Loucy (cell line): Measurements from ENCODE around the gene SYTL1.
"Not testable (repeated sequence)": the region's sequence is repeated elsewhere in the genome, so short reads cannot be mapped to it uniquely, and the experiment has no call there.

Experiments used
- H2AFZ ChIP-seq: fragments of 200-600 bp; sonication (generic); 2 replicates; pipeline ENCODE4 v1.6.0; 2016; ENCODE audit warnings: antibody characterized with exemption, mild to moderate bottlenecking, low read length, moderate library complexity
- H3F3A ChIP-seq: fragments of 200-600 bp; 2 replicates; pipeline ENCODE4 v1.6.0; 2016; ENCODE audit warnings: antibody characterized with exemption, low read depth, mild to moderate bottlenecking
- H3K27me3 ChIP-seq: fragments of 200-600 bp; sonication (generic); 2 replicates; pipeline ENCODE4 v1.6.1; 2014; ENCODE audit warnings: low read length, mild to moderate bottlenecking; ENCODE audit not compliant: insufficient read depth, poor library complexity, severe bottlenecking
- H3K36me3 ChIP-seq: fragments of 200-600 bp; sonication (generic); 2 replicates; pipeline ENCODE4 v1.6.1; 2016; ENCODE audit warnings: low read length; ENCODE audit not compliant: insufficient read depth
- H3K4me1 ChIP-seq: fragments of 200-600 bp; sonication (generic); 2 replicates; pipeline ENCODE4 v1.5.1; 2014; ENCODE audit warnings: low read length, mild to moderate bottlenecking; ENCODE audit not compliant: insufficient read depth, poor library complexity, severe bottlenecking
- H3K4me2 ChIP-seq: fragments of 200-600 bp; sonication (generic); 2 replicates; pipeline ENCODE4 v1.6.0; 2014; ENCODE audit warnings: antibody characterized with exemption, low read length, low read depth, mild to moderate bottlenecking; ENCODE audit not compliant: poor library complexity, severe bottlenecking
- H3K4me3 ChIP-seq: fragments of 200-600 bp; sonication (generic); 2 replicates; pipeline ENCODE4 v1.5.1; 2014; ENCODE audit warnings: low read length, mild to moderate bottlenecking, mixed read lengths; ENCODE audit not compliant: poor library complexity, severe bottlenecking
- H3K79me2 ChIP-seq: fragments of 200-600 bp; sonication (generic); 2 replicates; pipeline ENCODE4 v1.6.1; 2014; ENCODE audit warnings: low read length; ENCODE audit not compliant: insufficient read depth
- H3K9ac ChIP-seq: fragments of 200-600 bp; sonication (generic); 2 replicates; pipeline ENCODE4 v1.6.0; 2014; ENCODE audit warnings: mild to moderate bottlenecking, low read depth, low read length, moderate library complexity; ENCODE audit not compliant: poor library complexity, severe bottlenecking
- H3K9me2 ChIP-seq: fragments of 200-600 bp; sonication (generic); replicated peaks from 2 replicates; pipeline ENCODE4 v1.6.1; 2016; ENCODE audit warnings: low read depth, low read length, mixed read lengths
- H3K9me3 ChIP-seq: fragments of 200-600 bp; sonication (generic); 2 replicates; pipeline ENCODE4 v1.6.1; 2014; ENCODE audit warnings: mild to moderate bottlenecking, antibody characterized with exemption, low read length, low read depth; ENCODE audit not compliant: insufficient read depth
- H4K20me1 ChIP-seq: fragments of 200-600 bp; sonication (generic); 2 replicates; pipeline ENCODE4 v1.6.0; 2014; ENCODE audit warnings: antibody characterized with exemption, low read length, mild to moderate bottlenecking; ENCODE audit not compliant: insufficient read depth, poor library complexity, severe bottlenecking
- EZH2phosphoT487 ChIP-seq: fragments of 200-600 bp; IDR thresholded peaks from 2 replicates; pipeline ENCODE4 v1.6.1; 2018; ENCODE audit warnings: antibody characterized with exemption, mild to moderate bottlenecking, moderate library complexity, borderline replicate concordance
- TF ChIP-seq, protein P1 (sequence below): fragments of 200-600 bp; sonication (generic); conservative IDR thresholded peaks from 2 replicates; pipeline ENCODE4 v1.5.1; 2014; ENCODE audit warnings: mild to moderate bottlenecking, antibody characterized with exemption, low read length

Gene SYTL1

DNA sequence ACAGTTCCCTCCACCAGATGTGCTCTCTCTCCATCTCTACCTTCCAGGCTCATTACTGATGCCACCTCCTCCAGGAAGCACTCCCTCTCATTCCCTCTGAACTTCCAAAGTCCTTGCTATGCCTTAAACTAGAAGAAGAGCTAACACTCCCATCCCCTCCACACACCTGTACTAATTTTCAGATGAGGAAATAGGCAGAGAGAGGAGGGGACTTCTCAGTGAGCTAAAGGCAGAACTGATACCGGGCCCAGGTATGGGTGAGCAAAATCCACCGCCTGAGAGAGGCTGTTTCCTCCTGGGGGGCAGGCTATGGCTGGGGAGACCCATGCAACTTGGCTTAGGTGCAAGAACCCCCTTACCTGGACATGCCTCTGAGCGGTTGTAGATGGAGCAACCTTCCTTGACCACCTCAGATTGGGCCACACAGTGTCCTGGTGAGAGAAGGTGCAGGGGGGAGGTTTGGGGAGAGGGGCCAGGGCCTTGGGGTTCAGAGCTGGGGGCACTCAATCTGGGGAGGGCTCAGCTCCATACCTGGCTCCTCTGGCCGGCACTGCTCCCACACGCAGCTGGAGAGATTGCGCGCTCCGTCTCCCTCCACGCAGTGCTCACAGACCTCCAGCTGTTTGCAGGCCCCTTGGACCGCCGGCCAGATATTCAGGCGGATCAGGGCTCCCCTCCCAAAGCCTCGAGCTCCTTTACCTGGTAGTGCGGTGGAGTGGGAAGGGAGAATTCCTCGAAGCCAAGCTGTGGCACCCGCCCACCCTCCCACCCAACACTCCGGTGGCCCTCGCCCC is 40.3 kb downstream of the SYTL1 start:
- H3K36me3 ChIP-seq: no peaks in the 10 kb centered on the region
- H3K9me2 ChIP-seq: no peaks in the 10 kb centered on the region
- H3K9me3 ChIP-seq: no peaks in the 10 kb centered on the region
- no peaks in the 10 kb centered on the region for H3K79me2 ChIP-seq
- H3K4me1 ChIP-seq: no peaks in the 10 kb centered on the region
- H3K4me3 ChIP-seq: no peak overlapping the region
- no peak overlapping the region for H2AFZ ChIP-seq
- no peaks in the 10 kb centered on the region for H4K20me1 ChIP-seq
- no peak overlapping the region for H3K9ac ChIP-seq
- H3F3A ChIP-seq: no peaks in the 10 kb centered on the region
- H3K4me2 ChIP-seq: no peak overlapping the region
- no peaks in the 10 kb centered on the region for H3K27me3 ChIP-seq
- no peak for TF ChIP-seq EZH2phosphoT487
- TF ChIP-seq, protein P1, sequence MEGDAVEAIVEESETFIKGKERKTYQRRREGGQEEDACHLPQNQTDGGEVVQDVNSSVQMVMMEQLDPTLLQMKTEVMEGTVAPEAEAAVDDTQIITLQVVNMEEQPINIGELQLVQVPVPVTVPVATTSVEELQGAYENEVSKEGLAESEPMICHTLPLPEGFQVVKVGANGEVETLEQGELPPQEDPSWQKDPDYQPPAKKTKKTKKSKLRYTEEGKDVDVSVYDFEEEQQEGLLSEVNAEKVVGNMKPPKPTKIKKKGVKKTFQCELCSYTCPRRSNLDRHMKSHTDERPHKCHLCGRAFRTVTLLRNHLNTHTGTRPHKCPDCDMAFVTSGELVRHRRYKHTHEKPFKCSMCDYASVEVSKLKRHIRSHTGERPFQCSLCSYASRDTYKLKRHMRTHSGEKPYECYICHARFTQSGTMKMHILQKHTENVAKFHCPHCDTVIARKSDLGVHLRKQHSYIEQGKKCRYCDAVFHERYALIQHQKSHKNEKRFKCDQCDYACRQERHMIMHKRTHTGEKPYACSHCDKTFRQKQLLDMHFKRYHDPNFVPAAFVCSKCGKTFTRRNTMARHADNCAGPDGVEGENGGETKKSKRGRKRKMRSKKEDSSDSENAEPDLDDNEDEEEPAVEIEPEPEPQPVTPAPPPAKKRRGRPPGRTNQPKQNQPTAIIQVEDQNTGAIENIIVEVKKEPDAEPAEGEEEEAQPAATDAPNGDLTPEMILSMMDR: no peak

DNA sequence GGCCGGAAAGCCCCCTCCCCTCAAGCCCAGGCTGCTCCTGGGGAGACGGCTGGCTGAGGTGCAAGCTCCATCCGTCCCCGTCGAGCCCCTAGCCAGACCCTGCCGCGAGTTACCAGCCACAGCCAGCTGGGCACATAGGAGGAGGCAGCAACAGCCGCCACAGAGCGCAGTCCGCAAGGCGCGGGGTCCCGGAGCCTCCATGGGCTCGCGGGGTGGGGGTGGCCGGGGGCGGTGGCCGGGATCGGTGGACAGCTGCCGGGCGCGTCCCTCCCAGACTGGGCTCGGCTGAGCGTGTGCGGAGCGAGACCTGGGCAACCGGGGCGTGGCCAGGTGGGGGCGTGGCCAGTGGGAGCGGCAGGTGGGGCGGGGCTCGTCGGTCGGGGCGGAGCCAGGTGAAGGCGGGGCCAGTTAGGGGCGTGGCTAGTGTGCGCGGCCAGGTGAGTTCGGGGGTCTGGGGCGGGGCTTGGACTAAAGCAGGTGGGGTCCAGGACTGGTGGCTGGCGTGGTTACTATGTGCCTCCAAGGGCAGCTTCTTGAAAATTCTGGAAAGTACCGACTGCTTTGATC is 41.3 kb downstream of the SYTL1 start, which contains the start of gene CD164L2:
Gene CD164L2, minus strand, starts transcription at position 295 of the 567 bp plus-strand sequence. Its CDS starts 94 bp downstream, at position 201.
- H3K9me2 ChIP-seq: no peaks in the 10 kb centered on the region
- TF ChIP-seq, protein P1: no peak
- H4K20me1 ChIP-seq: no peaks in the 10 kb centered on the region
- H3K27me3 ChIP-seq: no peaks in the 10 kb centered on the region
- no peak within 1 kb of the TSS for H3K9ac ChIP-seq
- H3F3A ChIP-seq: no peaks in the 10 kb centered on the region
- no peaks in the 10 kb centered on the region for H3K4me1 ChIP-seq
- H3K4me2 ChIP-seq: no peak within 1 kb of the TSS
- H3K9me3 ChIP-seq: no peaks in the 10 kb centered on the region
- H3K79me2 ChIP-seq: no peaks in the 10 kb centered on the region
- H3K4me3 ChIP-seq: no peak within 1 kb of the TSS
- H2AFZ ChIP-seq: no peak within 1 kb of the TSS
- no peaks in the 10 kb centered on the region for H3K36me3 ChIP-seq

DNA sequence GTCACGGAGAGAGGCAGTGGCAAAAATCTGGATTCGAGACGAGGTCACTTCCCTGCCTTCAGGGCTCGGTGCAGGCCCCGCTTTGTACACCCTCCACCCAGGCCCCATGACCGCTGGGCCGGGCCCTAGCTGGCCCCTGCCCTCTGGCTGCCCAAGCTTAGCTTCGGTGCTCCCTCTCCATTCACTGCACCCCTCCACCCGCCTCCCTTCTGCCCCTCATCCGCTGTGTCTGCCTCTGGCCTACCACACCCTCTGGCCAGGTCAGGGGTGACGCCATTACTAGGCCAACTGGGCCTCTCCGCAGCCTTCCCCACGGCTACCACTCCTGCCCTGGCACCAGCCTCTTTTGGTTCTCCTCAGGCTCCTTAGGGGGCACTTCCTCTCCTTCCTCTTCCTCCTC is 41.8 kb downstream of the SYTL1 start:
- no peaks in the 10 kb centered on the region for H3K27me3 ChIP-seq
- H3K79me2 ChIP-seq: no peaks in the 10 kb centered on the region
- H3F3A ChIP-seq: no peaks in the 10 kb centered on the region
- H3K4me2 ChIP-seq: no peak overlapping the region
- no peaks in the 10 kb centered on the region for H3K9me2 ChIP-seq
- H3K4me1 ChIP-seq: no peaks in the 10 kb centered on the region
- H3K4me3 ChIP-seq: no peak overlapping the region
- H3K9ac ChIP-seq: no peak overlapping the region
- no peaks in the 10 kb centered on the region for H3K36me3 ChIP-seq
- no peaks in the 10 kb centered on the region for H3K9me3 ChIP-seq
- no peaks in the 10 kb centered on the region for H4K20me1 ChIP-seq
- TF ChIP-seq EZH2phosphoT487: no peak
- TF ChIP-seq, protein P1: no peak
- no peak overlapping the region for H2AFZ ChIP-seq

DNA sequence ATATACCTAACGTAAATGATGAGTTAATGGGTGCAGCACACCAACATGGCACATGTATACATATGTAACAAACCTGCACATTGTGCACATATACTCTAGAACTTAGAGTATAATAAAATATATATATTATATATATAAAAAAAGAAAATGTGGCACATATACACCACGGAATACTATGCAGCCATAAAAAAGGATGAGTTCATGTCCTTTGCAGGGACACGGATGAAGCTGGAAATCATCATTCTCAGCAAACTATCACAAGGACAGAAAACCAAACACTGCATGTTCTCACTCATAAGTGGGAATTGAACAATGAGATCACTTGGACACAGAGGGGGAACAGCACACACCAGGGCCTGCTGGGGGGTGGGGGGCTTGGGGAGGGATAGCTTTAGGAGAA is 43.0 kb downstream of the SYTL1 start:
- H4K20me1 ChIP-seq, H3K4me3 ChIP-seq, H3K9me2 ChIP-seq, H3K4me2 ChIP-seq, H3K9ac ChIP-seq, H3F3A ChIP-seq, H3K9me3 ChIP-seq, H3K27me3 ChIP-seq, H3K79me2 ChIP-seq, H3K4me1 ChIP-seq, H3K36me3 ChIP-seq, H2AFZ ChIP-seq: not testable (repeated sequence)
